GM18505 (cell line): ENCODE results near the gene PPP1R9B.
A peak's percentile ranks its signal among the peaks of the same experiment; 100 is the strongest.

Experiments used
- ATAC-seq: cut with Tn5 transposase; IDR thresholded peaks from one replicate; pipeline ENCODE4 v1.9.1; 2021; ENCODE audit not compliant: unreplicated experiment
- POLR2A ChIP-seq: IDR thresholded peaks from 4 replicates; pipeline ENCODE4 v1.6.1; 2011; ENCODE audit warnings: borderline replicate concordance; ENCODE audit not compliant: insufficient read depth, insufficient read length; ENCODE audit errors: extremely low read depth

The PPP1R9B gene, protein sequence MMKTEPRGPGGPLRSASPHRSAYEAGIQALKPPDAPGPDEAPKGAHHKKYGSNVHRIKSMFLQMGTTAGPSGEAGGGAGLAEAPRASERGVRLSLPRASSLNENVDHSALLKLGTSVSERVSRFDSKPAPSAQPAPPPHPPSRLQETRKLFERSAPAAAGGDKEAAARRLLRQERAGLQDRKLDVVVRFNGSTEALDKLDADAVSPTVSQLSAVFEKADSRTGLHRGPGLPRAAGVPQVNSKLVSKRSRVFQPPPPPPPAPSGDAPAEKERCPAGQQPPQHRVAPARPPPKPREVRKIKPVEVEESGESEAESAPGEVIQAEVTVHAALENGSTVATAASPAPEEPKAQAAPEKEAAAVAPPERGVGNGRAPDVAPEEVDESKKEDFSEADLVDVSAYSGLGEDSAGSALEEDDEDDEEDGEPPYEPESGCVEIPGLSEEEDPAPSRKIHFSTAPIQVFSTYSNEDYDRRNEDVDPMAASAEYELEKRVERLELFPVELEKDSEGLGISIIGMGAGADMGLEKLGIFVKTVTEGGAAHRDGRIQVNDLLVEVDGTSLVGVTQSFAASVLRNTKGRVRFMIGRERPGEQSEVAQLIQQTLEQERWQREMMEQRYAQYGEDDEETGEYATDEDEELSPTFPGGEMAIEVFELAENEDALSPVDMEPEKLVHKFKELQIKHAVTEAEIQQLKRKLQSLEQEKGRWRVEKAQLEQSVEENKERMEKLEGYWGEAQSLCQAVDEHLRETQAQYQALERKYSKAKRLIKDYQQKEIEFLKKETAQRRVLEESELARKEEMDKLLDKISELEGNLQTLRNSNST

DNA sequence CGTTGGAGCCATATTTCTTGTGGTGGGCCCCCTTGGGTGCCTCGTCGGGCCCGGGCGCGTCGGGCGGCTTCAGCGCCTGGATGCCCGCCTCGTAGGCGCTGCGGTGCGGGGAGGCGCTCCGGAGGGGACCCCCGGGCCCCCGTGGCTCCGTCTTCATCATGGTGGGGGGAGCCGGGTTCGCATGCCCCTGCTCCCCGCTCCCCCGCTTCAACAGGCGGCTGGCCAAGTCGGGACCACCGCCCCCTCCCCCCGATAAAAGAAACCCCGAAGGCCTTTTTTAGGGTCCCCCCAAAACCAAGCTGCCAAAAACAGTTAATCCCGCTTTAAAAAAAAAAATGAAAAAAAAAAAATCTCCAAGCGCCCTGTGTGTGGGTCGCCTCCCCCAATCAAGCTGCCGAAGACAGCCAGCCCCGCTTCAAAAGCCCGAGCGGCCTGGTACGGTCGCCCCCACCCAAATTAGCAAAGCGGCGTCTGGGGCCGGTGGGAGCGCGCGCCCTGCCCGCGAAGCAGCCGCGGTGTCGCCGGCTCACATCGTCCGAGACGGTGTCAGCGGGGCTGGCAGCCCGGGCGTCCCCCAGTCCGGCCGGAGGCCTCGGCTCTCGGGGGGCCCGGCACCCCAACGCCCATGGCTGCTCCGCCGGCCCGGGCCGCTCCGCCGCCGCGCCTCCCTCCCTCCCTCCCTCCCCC, at the start of gene PPP1R9B:
Gene PPP1R9B, minus strand, starts transcription at position 324 of the 687 bp plus-strand sequence. Its CDS starts 164 bp downstream, at position 160.
- ATAC-seq = no peak
- no peak for TF ChIP-seq POLR2A

- ATAC-seq = peak; percentile 23
- no peak for TF ChIP-seq POLR2A
These were observed 49.5 kb upstream of the PPP1R9B start for GRCh38 chr17:50199803-50200456.

DNA sequence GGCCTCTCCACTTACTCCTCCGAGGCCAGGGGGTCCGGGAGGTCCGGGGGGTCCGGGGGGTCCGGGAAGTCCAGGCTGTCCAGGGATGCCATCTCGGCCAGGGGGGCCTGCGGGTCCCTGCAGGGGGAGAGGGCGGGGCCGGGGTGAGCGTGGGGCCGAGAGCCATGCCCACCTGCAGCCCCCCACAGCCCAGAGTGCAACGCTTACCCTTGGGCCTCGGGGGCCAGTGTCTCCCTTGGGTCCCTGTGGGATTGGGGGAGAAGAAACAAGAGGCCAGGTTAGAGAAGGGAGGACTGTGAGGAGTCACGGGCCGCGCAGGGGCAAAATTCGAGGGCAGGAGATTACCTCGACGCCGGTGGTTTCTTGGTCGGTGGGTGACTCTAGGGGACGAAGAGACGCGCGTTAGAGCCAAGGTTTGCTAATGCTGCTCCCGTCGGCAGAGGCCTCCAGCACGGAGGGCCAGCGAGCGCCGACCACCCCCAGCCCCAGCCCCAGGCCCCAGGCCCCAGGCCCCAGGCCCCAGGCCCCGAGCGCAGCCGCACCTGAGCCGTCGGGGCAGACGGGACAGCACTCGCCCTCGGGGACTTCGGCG, 48.8 kb upstream of the PPP1R9B start:
- no peak for ATAC-seq
- TF ChIP-seq POLR2A = no peak

- no peak for TF ChIP-seq POLR2A
- ATAC-seq = no peak
These were observed 47.7 kb upstream of the PPP1R9B start for GRCh38 chr17:50198026-50198669.

DNA sequence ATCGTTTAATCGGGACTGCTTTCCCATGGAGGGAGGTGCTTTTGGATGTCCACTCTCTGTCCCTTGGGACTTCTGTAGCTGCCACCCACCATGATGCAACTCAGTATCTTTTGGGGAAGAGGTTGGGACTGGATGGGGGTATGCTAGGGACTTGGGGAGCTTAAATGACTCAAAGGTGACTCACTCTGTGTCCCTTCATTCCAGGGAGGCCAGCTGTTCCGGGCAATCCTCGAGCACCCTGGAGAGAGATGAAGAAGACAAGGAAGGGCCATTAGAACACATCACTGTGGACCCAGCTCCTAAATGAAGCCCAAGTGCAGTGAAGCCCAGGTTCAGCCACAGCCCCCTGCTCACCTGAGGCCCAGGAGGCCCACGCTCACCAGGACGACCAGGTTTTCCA, 46.3 kb upstream of the PPP1R9B start:
- no peak for TF ChIP-seq POLR2A
- no peak for ATAC-seq

DNA sequence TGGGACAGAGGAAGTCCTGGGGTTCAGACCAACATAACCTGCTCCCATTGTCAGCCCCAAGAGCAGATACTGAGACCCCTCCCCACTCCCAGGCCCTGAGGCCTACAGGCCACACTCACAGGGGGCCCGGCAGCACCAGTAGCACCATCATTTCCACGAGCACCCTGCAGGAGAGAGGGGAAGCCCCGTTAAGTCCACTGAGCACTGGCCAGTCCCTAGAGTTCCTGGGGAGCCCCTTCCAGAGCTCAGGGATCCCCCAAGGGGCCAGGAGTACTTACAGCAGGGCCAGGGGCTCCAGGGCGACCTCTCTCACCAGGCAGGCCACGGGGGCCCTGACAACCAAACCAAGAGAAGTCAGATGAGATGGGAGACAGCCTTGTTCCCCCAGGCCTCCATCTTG, 45.6 kb upstream of the PPP1R9B start:
- no peak for ATAC-seq
- no peak for TF ChIP-seq POLR2A

DNA sequence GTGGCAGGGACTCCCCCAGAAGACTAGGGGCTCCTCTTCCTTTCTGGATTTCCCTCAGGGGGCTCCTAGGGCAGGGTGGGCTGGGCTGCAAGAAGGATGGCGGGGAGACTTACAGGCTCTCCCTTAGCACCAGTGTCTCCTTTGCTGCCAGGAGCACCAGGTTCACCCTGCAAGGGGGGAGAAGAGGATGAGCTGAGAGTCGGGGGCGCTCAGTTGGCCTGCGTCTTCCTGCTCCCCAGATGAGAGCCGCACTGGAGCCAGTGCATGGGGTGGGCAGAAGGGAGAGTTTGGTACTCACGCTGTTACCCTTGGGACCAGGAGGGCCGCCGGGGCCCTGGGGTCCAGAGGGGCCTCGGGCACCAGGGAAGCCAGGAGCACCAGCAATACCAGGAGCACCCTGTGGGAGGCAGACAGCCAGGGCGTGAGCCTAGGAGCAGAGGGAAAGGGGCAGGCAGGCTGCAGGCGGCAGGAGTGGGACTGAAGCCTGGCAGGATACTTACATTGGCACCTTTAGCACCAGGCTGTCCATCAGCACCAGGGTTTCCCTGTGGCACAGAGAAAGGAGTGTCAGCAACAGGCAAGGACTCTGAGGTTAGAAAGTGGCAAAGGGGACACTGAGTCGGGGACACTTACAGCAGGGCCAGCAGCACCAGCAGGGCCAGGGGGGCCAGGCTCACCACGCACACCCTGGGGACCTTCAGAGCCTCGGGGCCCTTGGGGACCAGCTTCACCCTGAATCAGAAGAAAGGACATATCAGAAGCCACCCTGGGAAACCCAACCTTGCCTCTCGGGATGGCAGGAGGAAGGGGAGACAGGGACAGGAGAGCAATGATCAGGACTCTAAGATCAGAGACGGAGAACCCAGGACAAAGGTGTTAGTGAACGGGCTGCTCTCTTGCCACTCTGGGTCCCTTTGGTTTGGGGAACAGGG, 44.7 kb upstream of the PPP1R9B start:
- no peak for ATAC-seq
- no peak for TF ChIP-seq POLR2A

DNA sequence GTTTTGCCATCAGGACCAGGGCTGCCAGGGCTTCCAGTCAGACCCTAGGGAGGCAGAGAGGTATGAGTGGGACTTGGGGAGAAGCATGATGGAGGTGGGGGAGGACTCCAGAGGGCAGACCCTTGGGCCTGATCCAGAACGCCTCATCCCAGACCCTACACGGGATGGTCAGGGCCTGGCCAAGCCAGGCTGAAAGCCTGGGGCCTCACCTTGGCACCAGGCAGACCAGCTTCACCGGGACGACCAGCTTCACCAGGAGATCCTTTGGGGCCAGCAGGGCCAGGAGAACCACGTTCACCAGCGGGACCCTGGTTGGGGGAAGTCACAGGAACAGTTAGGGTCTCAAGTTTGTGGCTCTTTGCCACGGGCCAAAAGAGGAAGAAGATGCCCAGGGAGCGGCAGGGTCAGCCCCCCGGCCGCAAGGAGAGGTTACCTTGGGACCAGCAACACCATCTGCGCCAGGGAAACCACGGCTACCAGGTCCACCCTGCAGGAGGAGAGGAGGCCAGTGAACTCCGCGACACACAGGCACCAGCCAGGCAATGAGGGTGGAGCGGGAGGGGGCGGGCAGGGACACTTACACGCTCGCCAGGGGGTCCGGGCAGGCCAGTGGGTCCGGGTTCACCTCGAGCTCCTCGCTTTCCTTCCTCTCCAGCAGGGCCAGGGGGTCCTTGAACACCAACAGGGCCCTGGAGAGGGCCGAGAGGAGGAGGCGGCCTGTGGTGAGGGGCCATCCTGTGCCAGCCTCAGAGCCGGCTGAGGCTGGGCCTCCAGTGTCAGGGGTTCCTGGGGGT, 43.9 kb upstream of the PPP1R9B start:
- no peak for TF ChIP-seq POLR2A
- no peak for ATAC-seq

- no peak for TF ChIP-seq POLR2A
- ATAC-seq = no peak
These were observed 42.3 kb upstream of the PPP1R9B start for GRCh38 chr17:50192618-50193291.

- no peak for ATAC-seq
- TF ChIP-seq POLR2A = no peak
These were observed 41.7 kb upstream of the PPP1R9B start for GRCh38 chr17:50192144-50192617.

GRCh38 chr17:50191359-50192143, 41.1 kb upstream of the PPP1R9B start:
- no peak for ATAC-seq
- no peak for TF ChIP-seq POLR2A
